ENCODE measurements around the gene TDRD9.
"Not testable (repeated sequence)": the region's sequence is repeated elsewhere in the genome, so short reads cannot be mapped to it uniquely, and the experiment has no call there.

The TDRD9 gene

GRCh38 chr14:103925316-103925715 is 2.9 kb upstream of the TDRD9 start:
- DNase-seq (ENCODE audit: low read depth in 2 of 2): no peak

- no peak for DNase-seq (ENCODE audit: low read depth in 2 of 2)
These were observed 690 bp upstream of the TDRD9 start for GRCh38 chr14:103927566-103927965.

GRCh38 chr14:103930051-103930604 is 1.9 kb downstream of the TDRD9 start:
- DNase-seq (ENCODE audit: low read depth in 2 of 2): no peak

DNA sequence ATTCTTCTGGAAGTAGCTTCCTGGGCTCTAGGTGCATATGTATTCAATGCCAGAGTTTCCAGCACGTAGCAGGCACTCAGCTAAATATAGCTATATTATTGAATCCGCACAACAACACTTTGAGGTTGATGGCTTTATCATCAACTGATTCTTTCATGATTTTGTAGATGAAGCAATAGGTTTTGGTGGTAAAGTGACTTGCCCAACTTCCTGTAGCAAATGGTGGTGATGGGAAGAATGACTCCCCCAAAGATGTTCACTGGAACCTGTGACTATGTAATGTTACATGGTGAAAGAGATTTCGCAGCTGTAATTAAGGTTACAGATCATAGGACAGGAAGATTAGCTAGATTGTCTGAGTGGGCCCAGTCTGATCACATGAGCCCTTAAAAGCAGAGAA is 3.2 kb downstream of the TDRD9 start:
- no peak for DNase-seq (ENCODE audit: low read depth in 2 of 2)

DNA sequence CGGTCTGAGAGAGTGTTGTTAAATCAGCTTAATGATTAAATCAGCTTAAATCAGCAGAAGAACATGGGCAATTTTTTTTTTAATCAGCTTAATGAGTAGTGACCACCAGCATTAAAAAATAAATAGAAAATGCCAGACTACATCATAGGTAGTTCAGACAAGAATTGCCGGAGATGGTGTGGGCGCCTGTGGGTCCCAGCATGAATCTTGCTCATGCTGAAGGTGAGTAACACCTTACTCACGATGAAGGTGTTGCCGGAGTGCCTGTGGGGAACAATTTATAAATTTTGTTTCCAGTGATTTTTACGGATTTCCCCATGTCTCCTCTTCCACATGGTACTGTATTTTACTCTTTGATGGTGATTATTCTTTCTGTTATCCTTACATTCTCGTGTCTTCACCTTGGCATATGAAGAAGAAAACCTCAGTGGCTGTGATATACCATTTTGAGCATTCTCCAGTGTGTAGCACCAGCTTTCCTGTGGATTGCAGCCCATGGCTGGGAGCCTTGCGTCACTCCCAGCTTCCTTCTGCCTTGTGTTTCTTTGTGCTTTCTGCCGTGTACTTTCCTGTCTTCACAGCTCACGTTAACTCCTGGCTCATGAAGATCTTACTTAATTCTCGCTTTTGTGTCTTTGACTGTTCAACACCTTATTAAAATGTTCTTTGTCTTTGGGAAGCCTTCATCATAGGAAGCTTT is 4.7 kb downstream of the TDRD9 start:
- no peak for DNase-seq (ENCODE audit: low read depth in 2 of 2)

DNA sequence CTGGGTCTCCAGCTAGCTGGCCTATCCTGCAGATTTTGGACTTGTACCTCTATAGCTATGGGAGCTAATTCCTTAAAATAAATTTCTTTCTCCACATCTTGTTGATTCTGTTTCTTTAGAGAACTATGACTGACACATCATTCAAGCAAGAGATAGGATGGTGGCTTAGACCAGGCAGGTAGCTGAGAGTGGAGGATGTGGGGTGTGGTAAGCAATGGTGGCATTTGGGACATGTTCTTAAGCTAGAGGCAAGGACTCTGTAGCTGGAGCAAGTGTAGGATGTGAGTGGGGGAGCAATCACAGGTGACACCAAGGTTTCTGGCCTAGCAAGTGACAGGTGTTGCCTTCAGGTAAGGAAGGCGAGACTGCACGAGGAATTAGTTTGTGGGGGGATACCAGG is 6.8 kb downstream of the TDRD9 start:
- DNase-seq (ENCODE audit: low read depth in 2 of 2): no peak

DNA sequence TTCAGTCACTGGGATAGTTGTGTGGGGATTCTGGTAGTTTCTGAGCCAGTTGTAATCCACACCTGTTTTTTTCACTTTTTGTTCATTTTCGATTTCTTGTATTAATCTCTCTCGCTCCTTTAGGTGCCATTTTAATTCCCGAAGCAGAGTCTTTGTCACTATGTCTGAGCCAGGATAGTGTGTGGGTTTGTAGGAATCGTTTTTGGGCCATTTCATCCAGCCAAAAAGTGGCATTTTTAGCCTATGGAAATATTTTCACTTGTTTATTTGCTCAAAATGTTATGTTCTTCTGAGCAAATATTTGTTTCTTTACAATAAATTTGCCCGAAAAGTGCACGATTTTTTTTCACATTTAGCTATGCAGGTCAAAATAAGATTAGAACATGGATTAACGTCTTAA is 13.2 kb downstream of the TDRD9 start:
- no peak for DNase-seq (ENCODE audit: low read depth in 2 of 2)

DNA sequence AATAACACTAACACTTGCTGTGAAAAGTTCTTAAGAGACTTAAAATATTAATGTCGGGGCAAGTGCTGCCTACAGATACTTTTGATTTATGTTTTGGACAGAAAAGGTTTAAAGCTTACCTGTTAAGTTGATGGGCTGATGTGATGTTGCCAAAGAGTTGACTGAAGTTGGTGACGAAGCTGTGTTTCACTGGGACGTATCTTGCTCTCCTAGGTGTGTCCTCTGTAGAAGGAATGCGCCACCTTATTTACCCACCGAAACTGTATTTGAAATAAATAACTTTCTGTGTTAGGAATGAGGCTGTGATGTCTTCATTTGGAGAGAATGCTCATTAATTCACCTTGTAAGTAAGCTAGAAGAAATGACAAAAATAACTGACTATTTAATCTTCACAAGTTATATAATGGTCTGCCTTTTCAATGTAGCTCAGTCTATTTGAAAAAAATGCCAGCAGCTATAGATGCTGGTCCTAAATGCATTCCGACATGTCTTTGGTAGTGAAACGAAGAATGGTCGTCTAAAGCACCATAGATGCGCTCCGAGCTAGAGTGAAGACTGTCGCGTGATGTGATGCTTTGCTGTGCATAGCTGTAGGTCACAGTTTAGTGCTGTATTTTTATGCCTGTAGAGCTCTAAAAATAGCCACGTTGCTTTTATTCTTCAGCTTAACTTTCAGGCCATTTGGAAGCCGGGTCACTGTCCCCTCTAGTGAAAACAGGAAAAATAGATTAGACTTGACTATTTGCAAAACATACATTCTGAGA is 13.9 kb downstream of the TDRD9 start, which contains the start of gene RD3L:
Gene RD3L (minus strand): TSS at position 557 of the 764 bp plus-strand sequence. CDS start 834 bp downstream, outside the sequence.
- no peak for DNase-seq (ENCODE audit: low read depth in 2 of 2)

GRCh38 chr14:103943673-103944072 is 15.4 kb downstream of the TDRD9 start:
- DNase-seq (ENCODE audit: low read depth in 2 of 2): no peak

GRCh38 chr14:103946975-103947374 is 18.7 kb downstream of the TDRD9 start:
- DNase-seq (ENCODE audit: low read depth in 2 of 2): no peak

DNA sequence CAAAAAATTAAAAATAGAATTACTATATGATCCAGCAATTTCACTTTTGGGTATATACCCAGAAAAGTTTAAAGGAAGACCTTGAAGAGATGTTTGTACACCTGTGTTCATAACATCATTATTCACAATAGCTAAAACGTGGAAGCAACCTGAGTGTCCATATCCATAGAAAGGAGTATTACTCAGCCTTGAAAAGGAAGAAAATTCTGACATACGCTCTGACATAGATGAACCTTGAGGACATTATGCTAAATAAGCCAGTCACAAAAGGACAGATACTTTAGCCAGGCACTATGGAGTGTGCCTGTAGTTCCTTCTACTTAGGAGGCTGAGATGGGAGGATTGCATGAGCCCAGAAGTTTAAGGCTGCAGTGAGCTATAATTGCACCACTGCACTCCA is 20.2 kb downstream of the TDRD9 start:
- DNase-seq (ENCODE audit: low read depth in 2 of 2): no peak

DNA sequence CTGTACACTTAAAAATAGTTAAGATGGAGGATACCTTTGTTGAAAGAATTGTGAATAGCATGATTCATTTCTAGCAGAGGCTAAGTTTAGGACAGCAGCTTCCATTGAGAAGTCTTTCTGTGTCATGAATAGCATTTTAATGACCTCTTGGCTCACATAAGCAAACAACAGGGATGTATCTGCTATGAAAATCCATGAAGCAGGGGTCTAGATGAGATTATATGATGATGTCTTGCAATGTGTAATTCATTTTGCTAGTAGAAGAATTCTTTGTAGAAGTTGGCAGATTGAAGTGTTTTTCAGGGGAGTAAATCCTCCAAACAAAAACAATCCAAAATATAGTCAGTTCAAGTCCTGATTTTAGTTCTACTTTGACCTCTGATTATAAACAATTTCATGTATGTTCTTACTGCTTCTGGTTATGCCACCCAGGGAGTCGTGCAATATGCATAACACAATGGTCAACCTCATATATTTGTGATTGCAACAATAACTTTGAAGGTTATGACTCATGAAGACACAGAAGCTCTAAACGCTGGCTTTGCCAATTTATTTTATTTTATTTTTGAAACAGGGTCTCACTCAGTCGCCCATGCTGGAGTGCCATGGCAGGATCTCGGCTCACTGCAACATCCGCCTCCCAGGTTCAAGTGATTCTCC is 21.0 kb downstream of the TDRD9 start:
- no peak for DNase-seq (ENCODE audit: low read depth in 2 of 2)

DNA sequence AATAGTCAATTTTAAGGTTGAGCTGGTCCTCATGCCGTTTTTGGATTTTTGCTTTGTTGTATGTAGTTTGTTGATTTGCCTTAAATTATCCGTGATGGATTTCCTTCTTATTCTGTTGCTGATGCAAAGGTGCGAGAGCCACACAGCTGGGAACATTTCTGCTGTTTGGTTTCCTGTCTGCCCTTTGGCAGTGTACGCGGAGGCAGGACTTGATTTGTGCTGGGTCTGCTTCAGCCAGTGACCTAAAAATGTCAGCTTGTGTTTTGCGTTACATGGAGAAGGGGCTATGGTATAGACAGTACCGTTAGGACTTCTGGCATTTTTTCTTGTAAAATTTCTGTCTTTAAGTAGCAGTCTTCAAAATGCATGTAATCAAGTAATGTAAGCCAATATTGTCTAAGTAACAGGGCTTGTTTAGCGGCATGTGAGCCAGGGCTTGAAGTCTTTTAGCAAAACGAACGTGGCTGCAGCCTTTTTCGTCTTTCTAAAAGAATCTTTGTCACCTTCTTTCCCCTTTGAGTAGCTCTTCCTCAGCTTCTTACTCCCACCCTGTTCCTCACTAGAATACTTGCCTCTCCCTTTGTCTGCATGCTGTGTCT is 32.3 kb downstream of the TDRD9 start:
- no peak for DNase-seq (ENCODE audit: low read depth in 2 of 2)

DNA sequence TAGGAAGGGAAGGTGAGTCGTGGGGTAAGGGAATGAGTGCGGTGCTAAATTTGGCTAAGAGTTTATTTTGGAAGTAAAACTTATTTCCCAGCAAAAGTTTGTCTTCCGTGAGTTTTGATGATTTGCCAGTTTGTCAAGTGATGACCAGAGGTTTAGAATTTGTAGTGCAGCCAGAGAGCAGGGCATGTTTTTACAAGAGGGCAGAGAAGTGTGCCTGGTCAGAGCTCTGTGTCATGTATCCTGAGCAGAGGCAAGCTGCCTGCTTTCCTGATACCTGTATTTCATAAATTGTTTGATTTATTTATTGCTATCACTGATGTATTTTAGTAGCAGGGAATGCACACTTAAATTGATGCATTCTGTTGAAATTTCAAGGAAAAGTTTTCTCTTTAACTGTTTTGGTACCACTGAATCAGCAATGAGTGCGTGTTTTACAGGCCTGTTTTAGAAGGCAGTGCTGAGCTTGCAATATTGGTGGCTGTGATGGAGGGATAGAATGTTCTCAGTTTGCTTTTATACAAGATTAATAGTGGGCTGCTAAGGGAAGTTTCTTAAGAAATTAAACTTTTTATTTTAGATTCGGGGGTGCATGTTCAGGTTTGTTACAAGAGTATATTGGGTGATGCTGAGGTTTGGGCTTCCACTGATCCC is 33.8 kb downstream of the TDRD9 start:
- DNase-seq (ENCODE audit: low read depth in 2 of 2): no peak

GRCh38 chr14:103966631-103967030 is 38.4 kb downstream of the TDRD9 start:
- no peak for DNase-seq (ENCODE audit: low read depth in 2 of 2)

- no peak for DNase-seq (ENCODE audit: low read depth in 2 of 2)
These were observed 41.7 kb downstream of the TDRD9 start for GRCh38 chr14:103969961-103970360.

DNA sequence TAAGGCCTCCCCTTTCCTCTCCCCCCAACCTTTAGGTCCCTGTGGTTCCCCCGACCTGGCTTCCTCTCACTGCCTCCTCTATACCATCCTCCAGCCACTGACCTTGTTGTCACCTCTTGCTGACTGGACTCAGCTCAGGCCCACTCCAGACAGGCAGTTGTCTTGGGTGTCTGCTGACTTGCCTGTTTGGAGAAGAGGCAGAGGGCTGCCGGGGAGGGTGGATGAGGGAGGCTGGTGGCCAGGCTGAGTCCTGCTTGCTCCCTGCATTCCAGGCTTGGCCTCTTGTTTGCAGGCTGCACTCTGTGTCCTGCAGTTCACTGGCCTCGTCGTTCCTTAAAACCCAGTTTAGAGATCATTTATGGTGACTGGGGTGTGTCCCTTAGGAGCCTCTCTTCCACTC is 45.1 kb downstream of the TDRD9 start:
- no peak for DNase-seq (ENCODE audit: low read depth in 2 of 2)

DNA sequence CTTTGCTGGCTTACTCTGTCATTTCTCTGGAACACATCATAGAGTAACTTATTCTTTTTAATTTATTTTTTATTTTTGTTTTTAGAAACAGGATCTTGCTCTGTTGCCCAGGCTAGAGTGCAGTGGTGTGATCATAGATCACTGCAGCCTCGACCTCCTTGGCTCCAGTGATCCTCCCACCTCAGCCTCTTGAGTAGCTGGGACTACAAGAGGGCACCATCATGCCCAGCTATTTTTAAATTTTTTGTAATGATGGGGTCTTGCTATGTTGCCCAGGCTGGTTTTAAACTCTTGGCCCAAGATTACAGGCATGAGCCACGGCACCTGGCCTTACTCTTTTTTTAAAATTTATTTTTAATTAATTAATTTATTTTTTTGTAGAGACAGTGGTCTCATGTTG is 46.3 kb downstream of the TDRD9 start:
- no peak for DNase-seq (ENCODE audit: low read depth in 2 of 2)

- not testable (repeated sequence) for DNase-seq (ENCODE audit: low read depth in 2 of 2)
These were observed 52.5 kb downstream of the TDRD9 start for GRCh38 chr14:103980623-103981238.

DNA sequence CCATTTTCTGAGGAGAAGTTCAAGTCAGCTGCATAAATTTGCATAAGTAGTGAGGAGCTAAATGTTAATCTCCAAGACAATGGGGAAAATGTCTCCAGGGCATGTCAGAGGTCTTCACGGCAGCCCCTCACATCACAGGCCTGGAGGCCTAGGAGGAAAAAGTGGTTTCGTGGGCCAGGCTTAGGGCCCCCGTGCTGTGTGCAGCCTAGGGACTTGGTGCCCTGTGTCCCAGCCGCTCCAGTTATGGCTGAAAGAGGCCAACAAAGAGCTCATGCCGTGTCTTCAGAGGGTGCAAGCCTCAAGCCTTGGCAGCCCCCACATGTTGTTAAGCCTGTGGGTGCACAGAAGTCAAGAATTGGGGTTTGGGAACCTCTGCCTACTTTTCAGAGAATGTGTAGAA is 55.9 kb downstream of the TDRD9 start:
- DNase-seq (ENCODE audit: low read depth in 2 of 2): no peak

DNA sequence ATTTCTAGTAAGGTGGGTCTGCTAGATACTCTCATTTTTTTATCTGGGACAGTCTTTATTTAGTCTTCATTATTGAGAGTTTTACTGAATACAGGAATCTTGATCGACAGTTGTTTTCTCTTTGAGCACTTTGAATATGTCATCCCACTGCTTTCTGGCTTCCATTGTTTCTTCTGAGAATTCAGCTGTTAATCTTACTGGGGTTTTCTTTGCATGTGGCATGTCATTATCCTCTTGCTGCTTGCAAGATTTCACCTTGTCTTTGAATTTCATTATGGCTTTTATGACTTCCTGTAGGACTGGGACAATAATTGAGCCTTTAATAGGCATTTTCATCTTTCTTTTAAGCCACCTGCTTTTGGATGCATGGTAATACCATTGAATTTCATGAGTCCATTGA is 60.8 kb downstream of the TDRD9 start:
- DNase-seq (ENCODE audit: low read depth in 2 of 2): no peak

All from stimulated activated CD8-positive, alpha-beta memory T cell treated with anti-CD3 and anti-CD28 coated beads, Interleukin-7, amount 100 ng/mL, for 4 hours (primary cell).